HepG2 (cell line): Measurements from ENCODE around the gene ENO2. TPM values are rescaled to one million over a fixed set of nuclear protein-coding genes. Genes with fewer than 3 reads are reported as not detected.
A peak's percentile ranks its signal among the peaks of the same experiment; 100 is the strongest.

Experiments used
- CCAR2 ChIP-seq: fragments of 200-400 bp; formaldehyde crosslinking; optimal IDR thresholded peaks from 2 replicates; pipeline ENCODE3; 2018; ENCODE audit warnings: low read depth, mild to moderate bottlenecking, low read length, moderate library complexity
- CENPT ChIP-seq: sonication (generic); formaldehyde crosslinking; IDR thresholded peaks from 2 replicates; pipeline ENCODE4 v1.8.0; 2022; ENCODE audit warnings: low read depth, mild to moderate bottlenecking, moderate library complexity, missing genetic modification reagents
- EZH2 ChIP-seq: conservative IDR thresholded peaks from 2 replicates; pipeline ENCODE4 v1.6.1; 2012; ENCODE audit warnings: mild to moderate bottlenecking, low read depth, low read length, moderate library complexity
- GMEB2 ChIP-seq: IDR thresholded peaks from 2 replicates; pipeline ENCODE4 v1.6.1; 2016; ENCODE audit warnings: missing biosample characterization, missing genetic modification reagents, low read depth
- HOXD1 ChIP-seq: sonication (generic); formaldehyde crosslinking; IDR thresholded peaks from 2 replicates; pipeline ENCODE4 v1.5.0; 2020; ENCODE audit warnings: missing genetic modification reagents
- IKZF5 ChIP-seq: IDR thresholded peaks from 2 replicates; pipeline ENCODE4 v1.6.1; 2018; ENCODE audit warnings: missing genetic modification reagents, mild to moderate bottlenecking, missing compliant biosample characterization
- KDM2A ChIP-seq: sonication (generic); formaldehyde crosslinking; IDR thresholded peaks from 2 replicates; pipeline ENCODE4 v1.4.0; 2020; ENCODE audit warnings: low read depth, missing genetic modification reagents, borderline replicate concordance
- MED1 ChIP-seq: sonication (generic); formaldehyde crosslinking; IDR thresholded peaks from 2 replicates; pipeline ENCODE4 v1.4.0; 2020; ENCODE audit warnings: missing genetic modification reagents
- PBX2 ChIP-seq: IDR thresholded peaks from 2 replicates; pipeline ENCODE4 v1.6.1; 2016; ENCODE audit warnings: control low read depth
- REST ChIP-seq, 2 experiments: IDR thresholded peaks; 2 replicates each; pipeline ENCODE4 v1.6.1; 2011 to 2012; ENCODE audit warnings: low read length in 2 of 2, borderline replicate concordance in 1 of 2, low read depth in 1 of 2, mild to moderate bottlenecking in 1 of 2, moderate library complexity in 1 of 2
- SNAPC4 ChIP-seq: sonication (generic); formaldehyde crosslinking; IDR thresholded peaks from 2 replicates; pipeline ENCODE4 v1.4.0; 2020; ENCODE audit warnings: mild to moderate bottlenecking, missing genetic modification reagents
- ZBTB38 ChIP-seq: sonication (generic); formaldehyde crosslinking; IDR thresholded peaks from 2 replicates; pipeline ENCODE4 v1.5.1; 2020; ENCODE audit warnings: mild to moderate bottlenecking, missing genetic modification reagents
- ZNF256 ChIP-seq: sonication (generic); formaldehyde crosslinking; conservative IDR thresholded peaks from 2 replicates; pipeline ENCODE4 v1.4.0; 2020; ENCODE audit warnings: missing genetic modification reagents
- ZNF296 ChIP-seq: sonication (generic); formaldehyde crosslinking; conservative IDR thresholded peaks from 2 replicates; pipeline ENCODE4 v1.5.0; 2020; ENCODE audit warnings: mild to moderate bottlenecking, missing genetic modification reagents
- ZNF549 ChIP-seq: sonication (generic); formaldehyde crosslinking; IDR thresholded peaks from 2 replicates; pipeline ENCODE4 v1.5.0; 2020; ENCODE audit warnings: missing genetic modification reagents
- ZSCAN29 ChIP-seq: sonication (generic); formaldehyde crosslinking; conservative IDR thresholded peaks from 2 replicates; pipeline ENCODE4 v1.4.0; 2020; ENCODE audit warnings: mild to moderate bottlenecking, missing genetic modification reagents
- polyA plus RNA-seq, 8 experiments: library from polyadenylated mRNA; depleted of rRNA in 3 of 8; stranded (reverse) in 7 of 8; unstranded in 1 of 8; fragments of >200 nt; fragmentation: Illumina TruSeq in 4 of 8; extraction: Trizol in 4 of 8; gene quantifications; 2 replicates each; pipeline versions ENCODE4 v1.2.1 to v1.2.3, GENCODE V29; 2011 to 2016; ENCODE audit warnings: low read depth in 4 of 8, missing spikeins in 1 of 8, mixed read lengths in 1 of 8; ENCODE audit not compliant: insufficient read depth in 1 of 8
- total RNA-seq, 5 experiments: library from RNA; depleted of rRNA; stranded (reverse); fragments of >200 nt; fragmentation: Illumina TruSeq; extraction: Trizol; gene quantifications; 2 replicates each; pipeline ENCODE4 v1.2.3, GENCODE V29; 2016; ENCODE audit warnings: low read depth in 1 of 5

The ENO2 gene
- total and polyA plus RNA-seq, 2 of the 13 experiments (the other 11 are each of a cell fraction or from before 2014, with no cell fraction given): 19.3 to 136 TPM

GRCh38 chr12:6944381-6945186 lies 30.2 kb downstream of the ENO2 start (continued):
- TF ChIP-seq PBX2 (CRISPR knock-in tag): no peak
- peak; percentile 90 for TF ChIP-seq MED1 (CRISPR knock-in tag)
- no peak; the same call in none of the 2 replicates for TF ChIP-seq ZSCAN29
- no peak for TF ChIP-seq CENPT (CRISPR knock-in tag)
- no peak for TF ChIP-seq REST (IDR thresholded peaks at IDR 0.05; ENCODE audit: borderline replicate concordance in 1 of 2, low read depth in 1 of 2, low read length in 2 of 2)
- no peak; the same call in 1 of the 2 replicates for TF ChIP-seq ZNF256 (CRISPR knock-in tag)
- TF ChIP-seq HOXD1 (CRISPR knock-in tag): peak; percentile 76; the same call in 1 of the 2 replicates
- TF ChIP-seq KDM2A (CRISPR knock-in tag): peak; percentile 43; the same call in 1 of the 2 replicates
- no peak for TF ChIP-seq CCAR2
- no peak for TF ChIP-seq IKZF5 (CRISPR knock-in tag)
- TF ChIP-seq GMEB2 (CRISPR knock-in tag): no peak
- TF ChIP-seq ZNF549 (CRISPR knock-in tag): no peak
- TF ChIP-seq ZNF296 (CRISPR knock-in tag): no peak
- no peak for TF ChIP-seq SNAPC4 (CRISPR knock-in tag)
- TF ChIP-seq EZH2: no peak
- TF ChIP-seq ZBTB38: 0 out of 2 replicates have a peak, but pooled peaks have one; percentile 17
